OCI-M2 (cell line): ENCODE measurements around the gene BACH1.
"Not testable (repeated sequence)": the region's sequence is repeated elsewhere in the genome, so short reads cannot be mapped to it uniquely, and the experiment has no call there.

Experiments used
- DNase-seq: peaks from one replicate; lab custom pipeline; 2025; ENCODE audit not compliant: unreplicated experiment; lab: John Stamatoyannopoulos, UW

The BACH1 gene

GRCh38 chr21:29298348-29299045 is at the start of gene BACH1:
BACH1 (plus strand) TSS chr21:29298922; CDS start chr21:29321281, 22,359 bp downstream.
- peak; percentile 37 for DNase-seq

GRCh38 chr21:29249289-29249688 is 49.4 kb upstream of the BACH1 start:
- not testable (repeated sequence) for DNase-seq

GRCh38 chr21:29250636-29251035 is 48.1 kb upstream of the BACH1 start:
- DNase-seq = no peak

GRCh38 chr21:29253861-29254260 is 44.9 kb upstream of the BACH1 start:
- not testable (repeated sequence) for DNase-seq

GRCh38 chr21:29254550-29254949 is 44.2 kb upstream of the BACH1 start:
- no peak for DNase-seq

- DNase-seq = no peak
These were observed 42.4 kb upstream of the BACH1 start for GRCh38 chr21:29256126-29256910.

- no peak for DNase-seq
These were observed 41.0 kb upstream of the BACH1 start for GRCh38 chr21:29257701-29258100.

GRCh38 chr21:29258626-29259338 is 39.9 kb upstream of the BACH1 start:
- DNase-seq = no peak

GRCh38 chr21:29260461-29260860 is 38.3 kb upstream of the BACH1 start:
- DNase-seq = no peak

- no peak for DNase-seq
These were observed 36.9 kb upstream of the BACH1 start for GRCh38 chr21:29261555-29262540.

- no peak for DNase-seq
These were observed 34.0 kb upstream of the BACH1 start for GRCh38 chr21:29264721-29265120.

GRCh38 chr21:29265690-29266479 is 32.8 kb upstream of the BACH1 start:
- no peak for DNase-seq

- no peak for DNase-seq
These were observed 31.1 kb upstream of the BACH1 start for GRCh38 chr21:29267666-29268065.

GRCh38 chr21:29271927-29272333 is 26.8 kb upstream of the BACH1 start:
- DNase-seq = no peak

GRCh38 chr21:29277442-29277841 is 21.3 kb upstream of the BACH1 start:
- DNase-seq = no peak

GRCh38 chr21:29279558-29279957 is 19.2 kb upstream of the BACH1 start:
- DNase-seq = no peak

- DNase-seq = not testable (repeated sequence)
These were observed 16.9 kb upstream of the BACH1 start for GRCh38 chr21:29281801-29282200.

GRCh38 chr21:29287383-29287782 is 11.3 kb upstream of the BACH1 start:
- no peak for DNase-seq

GRCh38 chr21:29288239-29288638 is 10.5 kb upstream of the BACH1 start:
- no peak for DNase-seq

- DNase-seq = no peak
These were observed 9.4 kb upstream of the BACH1 start for GRCh38 chr21:29289317-29289716.
